KMS-11 (cell line): ENCODE measurements around the gene CECR2.
"Not testable (repeated sequence)": the region's sequence is repeated elsewhere in the genome, so short reads cannot be mapped to it uniquely, and the experiment has no call there.

Experiments used
- H2AFZ ChIP-seq: fragments of 200-600 bp; sonication (generic); 2 replicates; pipeline ENCODE4 v1.6.1; 2016; ENCODE audit warnings: antibody characterized with exemption, mixed run types, low read depth
- H3K27ac ChIP-seq: fragments of 200-600 bp; sonication (generic); 2 replicates; pipeline ENCODE4 v1.6.1; 2016; ENCODE audit warnings: mild to moderate bottlenecking, mixed run types
- H3K27me3 ChIP-seq: fragments of 200-600 bp; sonication (generic); 2 replicates; pipeline ENCODE4 v1.6.1; 2017; ENCODE audit warnings: mild to moderate bottlenecking, low read depth, mixed run types, moderate library complexity; ENCODE audit not compliant: insufficient read depth
- H3K36me3 ChIP-seq: fragments of 200-600 bp; sonication (generic); 2 replicates; pipeline ENCODE4 v1.6.1; 2017; ENCODE audit warnings: mild to moderate bottlenecking, mixed run types; ENCODE audit not compliant: insufficient read depth
- H3K4me1 ChIP-seq: fragments of 200-600 bp; sonication (generic); 2 replicates; pipeline ENCODE4 v1.6.1; 2016; ENCODE audit warnings: mild to moderate bottlenecking, low read depth, mixed run types; ENCODE audit not compliant: poor library complexity, severe bottlenecking
- H3K4me2 ChIP-seq: fragments of 200-600 bp; sonication (generic); 2 replicates; pipeline ENCODE4 v1.7.0; 2016; ENCODE audit warnings: mild to moderate bottlenecking, mixed run types
- H3K4me3 ChIP-seq: fragments of 200-600 bp; sonication (generic); IDR thresholded peaks from 2 replicates; pipeline ENCODE4 v1.6.1; 2017; ENCODE audit warnings: low read depth, low read length, mixed read lengths; ENCODE audit not compliant: insufficient read depth
- H3K79me2 ChIP-seq: fragments of 200-600 bp; sonication (generic); 2 replicates; pipeline ENCODE4 v1.6.1; 2016; ENCODE audit warnings: low read depth, mixed run types; ENCODE audit not compliant: insufficient read depth
- H3K9ac ChIP-seq: fragments of 200-600 bp; sonication (generic); 2 replicates; pipeline ENCODE4 v1.6.1; 2016; ENCODE audit warnings: mild to moderate bottlenecking, mixed run types
- H4K20me1 ChIP-seq: fragments of 200-600 bp; sonication (generic); 2 replicates; pipeline ENCODE4 v1.6.1; 2016; ENCODE audit warnings: mild to moderate bottlenecking, mixed run types; ENCODE audit not compliant: insufficient read depth
- TF ChIP-seq, protein P1 (sequence below): fragments of 200-600 bp; sonication (generic); conservative IDR thresholded peaks from 2 replicates; pipeline ENCODE4 v1.6.1; 2017; ENCODE audit warnings: low read depth, mild to moderate bottlenecking, antibody characterized with exemption, low read length, moderate library complexity, mixed read lengths

The CECR2 gene

DNA sequence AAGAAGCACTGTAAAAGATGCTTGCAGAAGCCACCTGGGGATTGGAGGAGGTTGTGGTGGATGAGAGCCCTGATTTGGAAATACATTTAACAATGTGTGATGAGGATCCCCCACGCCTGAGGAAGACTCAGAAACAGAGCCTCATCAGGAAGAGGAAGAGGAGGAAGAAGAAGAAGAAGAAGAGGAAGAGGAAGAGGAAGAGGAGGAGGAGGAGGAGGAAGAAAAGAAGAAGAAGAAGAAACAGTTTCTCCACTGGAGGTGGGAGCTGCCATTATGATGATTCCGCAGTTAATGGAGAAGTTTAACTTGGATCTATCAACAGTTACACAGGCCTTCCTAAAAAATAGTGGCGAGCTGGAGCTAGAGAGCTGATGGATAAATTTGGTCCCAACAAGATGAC lies 50.1 kb downstream of the CECR2 start:
- no peak overlapping the region for H3K4me3 ChIP-seq

DNA sequence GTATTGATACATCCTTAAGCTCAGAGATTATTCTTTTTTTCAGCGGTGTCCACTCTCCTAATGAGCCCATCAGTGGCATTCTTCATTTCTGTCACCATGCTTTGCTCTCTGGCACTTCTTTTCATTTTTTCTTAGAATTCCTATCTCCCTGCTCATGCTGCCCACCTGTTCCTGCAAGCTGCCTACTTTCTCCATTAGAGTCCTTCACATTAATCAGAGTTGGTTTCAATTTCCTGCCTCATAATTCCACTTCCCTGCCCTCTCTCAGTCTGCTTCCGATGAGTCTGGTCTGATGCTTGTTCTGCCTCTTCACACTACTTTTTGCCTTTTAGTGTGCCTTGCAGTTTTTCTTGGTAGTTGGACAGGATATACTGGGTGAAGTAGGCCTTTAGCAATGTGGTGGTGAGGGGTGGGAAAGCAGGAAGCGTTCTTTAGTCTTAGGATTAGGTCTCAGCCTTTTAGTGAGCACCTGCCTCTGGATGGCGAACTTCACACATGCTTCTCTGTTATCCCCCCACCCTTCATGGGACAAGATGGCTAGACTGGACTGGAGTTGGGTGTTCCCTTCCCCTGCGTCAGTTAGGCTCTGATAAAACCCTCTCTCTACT lies 53.6 kb downstream of the CECR2 start:
- Histone ChIP-seq H3K9ac (no peak overlapping the region), H4K20me1 (no peaks in the 10 kb centered on the region), H2AFZ (no peak overlapping the region), H3K4me2 (no peak overlapping the region), H3K4me1 (no peaks in the 10 kb centered on the region), H3K79me2 (no peaks in the 10 kb centered on the region), H3K4me3 (no peak overlapping the region), H3K27ac (no peak overlapping the region), H3K27me3 (no peaks in the 10 kb centered on the region), H3K36me3 (no peaks in the 10 kb centered on the region)
- TF ChIP-seq, protein P1, sequence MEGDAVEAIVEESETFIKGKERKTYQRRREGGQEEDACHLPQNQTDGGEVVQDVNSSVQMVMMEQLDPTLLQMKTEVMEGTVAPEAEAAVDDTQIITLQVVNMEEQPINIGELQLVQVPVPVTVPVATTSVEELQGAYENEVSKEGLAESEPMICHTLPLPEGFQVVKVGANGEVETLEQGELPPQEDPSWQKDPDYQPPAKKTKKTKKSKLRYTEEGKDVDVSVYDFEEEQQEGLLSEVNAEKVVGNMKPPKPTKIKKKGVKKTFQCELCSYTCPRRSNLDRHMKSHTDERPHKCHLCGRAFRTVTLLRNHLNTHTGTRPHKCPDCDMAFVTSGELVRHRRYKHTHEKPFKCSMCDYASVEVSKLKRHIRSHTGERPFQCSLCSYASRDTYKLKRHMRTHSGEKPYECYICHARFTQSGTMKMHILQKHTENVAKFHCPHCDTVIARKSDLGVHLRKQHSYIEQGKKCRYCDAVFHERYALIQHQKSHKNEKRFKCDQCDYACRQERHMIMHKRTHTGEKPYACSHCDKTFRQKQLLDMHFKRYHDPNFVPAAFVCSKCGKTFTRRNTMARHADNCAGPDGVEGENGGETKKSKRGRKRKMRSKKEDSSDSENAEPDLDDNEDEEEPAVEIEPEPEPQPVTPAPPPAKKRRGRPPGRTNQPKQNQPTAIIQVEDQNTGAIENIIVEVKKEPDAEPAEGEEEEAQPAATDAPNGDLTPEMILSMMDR, result no peak

More for the DNA sequence above, 50.1 kb downstream of the CECR2 start:
- Histone ChIP-seq H3K4me1 (no peaks in the 10 kb centered on the region), H3K4me2 (no peak overlapping the region), H3K27ac (no peak overlapping the region), H3K9ac (no peak overlapping the region), H4K20me1 (no peaks in the 10 kb centered on the region), H3K79me2 (no peaks in the 10 kb centered on the region), H2AFZ (no peak overlapping the region), H3K36me3 (no peaks in the 10 kb centered on the region), H3K27me3 (no peaks in the 10 kb centered on the region)
- TF ChIP-seq, protein P1, result no peak

- Histone ChIP-seq H4K20me1 (no peaks in the 10 kb centered on the region), H3K9ac (no peak overlapping the region), H3K4me2 (no peak overlapping the region), H3K27me3 (no peaks in the 10 kb centered on the region), H3K4me1 (no peaks in the 10 kb centered on the region), H3K79me2 (no peaks in the 10 kb centered on the region), H3K4me3 (no peak overlapping the region), H3K36me3 (no peaks in the 10 kb centered on the region), H2AFZ (no peak overlapping the region), H3K27ac (no peak overlapping the region)
- TF ChIP-seq, protein P1, result no peak
Observed at GRCh38 chr22:17423616-17424015, 54.4 kb downstream of the CECR2 start.

- H3K4me3 ChIP-seq, H3K9ac ChIP-seq, H4K20me1 ChIP-seq, H3K27me3 ChIP-seq, H3K36me3 ChIP-seq, H3K4me2 ChIP-seq, H3K27ac ChIP-seq, H2AFZ ChIP-seq, H3K79me2 ChIP-seq: not testable (repeated sequence)
- peaks cover 23% of the 10 kb centered on the region for H3K4me1 ChIP-seq
Observed at GRCh38 chr22:17427528-17427927, 58.3 kb downstream of the CECR2 start.

- Histone ChIP-seq H2AFZ (no peak overlapping the region), H3K36me3 (no peaks in the 10 kb centered on the region), H4K20me1 (no peaks in the 10 kb centered on the region), H3K4me2 (no peak overlapping the region), H3K4me1 (peaks cover 26% of the 10 kb centered on the region), H3K27me3 (no peaks in the 10 kb centered on the region), H3K27ac (no peak overlapping the region), H3K9ac (no peak overlapping the region), H3K4me3 (no peak overlapping the region), H3K79me2 (no peaks in the 10 kb centered on the region)
- TF ChIP-seq, protein P1, result no peak
Observed at GRCh38 chr22:17429516-17429915, 60.3 kb downstream of the CECR2 start.
